Measurements from ENCODE around the gene COLEC11. TPM values are rescaled to one million over a fixed set of nuclear protein-coding genes. Genes with fewer than 3 reads are reported as not detected.

The COLEC11 gene
- total RNA-seq, 1 experiment from 2014 or later, result 0.39 TPM

GRCh38 chr2:3649581-3649980, 54.7 kb downstream of the COLEC11 start:
- WGBS (ENCODE audit: extremely low coverage, insufficient read length, low lambda C conversion rate), result no CpG with 5 or more reads among the region's 16 CpGs

More at GRCh38 chr2:3649581-3649980, 54.7 kb downstream of the COLEC11 start:
- Mint-ChIP-seq H3K27me3 (ENCODE audit: low read depth) (peaks cover 21% of the 10 kb centered on the region), H3K27ac (no peak overlapping the region), H3K4me1 (peaks cover 13 to 17% of the 10 kb centered on the region in 2 experiments), H3K36me3 (ENCODE audit: insufficient read depth in 1 of 3, low read depth in 3 of 3) (no peaks in the 10 kb centered on the region), H3K4me3 (no peak overlapping the region), H3K9me3 (peaks cover 0 to 2% of the 10 kb centered on the region in 2 experiments; a peak in 1 of 5 replicates)
- Histone ChIP-seq H4K8ac (replicated peaks; ENCODE audit: insufficient read length, low read depth, low read length) (no peak overlapping the region), H3K9ac (ENCODE audit: extremely low read depth, insufficient read length, low read length) (no peak overlapping the region), H2BK20ac (ENCODE audit: low read depth, low read length, poor library complexity, severe bottlenecking) (no peak overlapping the region), H3T11ph (ENCODE audit: low read length) (no peak overlapping the region), H3K9me3 (ENCODE audit: control insufficient read depth, low read depth, low read length) (no peaks in the 10 kb centered on the region), H4K5ac (ENCODE audit: insufficient read length, low read depth, low read length) (no peak overlapping the region), H3K4me2 (ENCODE audit: insufficient read depth, insufficient read length, low read length) (no peak overlapping the region), H3K4ac (ENCODE audit: low read depth, low read length) (no peak overlapping the region), H3K79me1 (ENCODE audit: insufficient read depth, low read depth, low read length, poor library complexity, severe bottlenecking) (no peaks in the 10 kb centered on the region), H2BK12ac (ENCODE audit: insufficient read length, low read depth, low read length) (no peak overlapping the region), H3K56ac (ENCODE audit: insufficient read length, low read depth, low read length) (no peak overlapping the region), H3K4me1 (ENCODE audit: insufficient read depth, low read length) (no peaks in the 10 kb centered on the region), H3K23ac (ENCODE audit: insufficient read length, low read depth, low read length) (no peak overlapping the region), H3K27ac (ENCODE audit: insufficient read length, low read depth, low read length) (no peak overlapping the region), H3K18ac (ENCODE audit: insufficient read length, low read depth, low read length) (no peak overlapping the region), H2BK15ac (ENCODE audit: low read depth, low read length) (no peak overlapping the region), H4K91ac (ENCODE audit: insufficient read length, low read depth, low read length) (no peak overlapping the region), H2BK120ac (ENCODE audit: low read depth, low read length, poor library complexity, severe bottlenecking) (no peak overlapping the region), H3K27me3 (ENCODE audit: insufficient read depth, low read length) (no peaks in the 10 kb centered on the region), H4K20me1 (ENCODE audit: control insufficient read depth, insufficient read depth, insufficient read length) (no peaks in the 10 kb centered on the region), H3K23me2 (ENCODE audit: insufficient read length, low read depth, low read length, poor library complexity, severe bottlenecking) (peaks cover 2% of the 10 kb centered on the region), H3K14ac (ENCODE audit: insufficient read depth, low read length) (peak overlapping the region; percentile 10; the same call in 1 of the 2 replicates), H2BK5ac (ENCODE audit: insufficient read length, low read length) (no peak overlapping the region), H2AK5ac (ENCODE audit: insufficient read length, low read length) (no peak overlapping the region), H2AFZ (ENCODE audit: low read length) (no peak overlapping the region), H3K79me2 (ENCODE audit: insufficient read depth, low read length) (no peaks in the 10 kb centered on the region)
- no peak for DNase-seq
- no peak for TF ChIP-seq CTCF (conservative IDR thresholded peaks at IDR 0.05)

Measured in H9 (cell line).